NCI-H524 (cell line): ENCODE data around the gene FAM181A.
A peak's percentile ranks its signal among the peaks of the same experiment; 100 is the strongest.

Experiments used
- DNase-seq, 2 experiments: peaks; one replicate each; lab custom pipeline; 2025; lab: John Stamatoyannopoulos, UW

Gene FAM181A

DNA sequence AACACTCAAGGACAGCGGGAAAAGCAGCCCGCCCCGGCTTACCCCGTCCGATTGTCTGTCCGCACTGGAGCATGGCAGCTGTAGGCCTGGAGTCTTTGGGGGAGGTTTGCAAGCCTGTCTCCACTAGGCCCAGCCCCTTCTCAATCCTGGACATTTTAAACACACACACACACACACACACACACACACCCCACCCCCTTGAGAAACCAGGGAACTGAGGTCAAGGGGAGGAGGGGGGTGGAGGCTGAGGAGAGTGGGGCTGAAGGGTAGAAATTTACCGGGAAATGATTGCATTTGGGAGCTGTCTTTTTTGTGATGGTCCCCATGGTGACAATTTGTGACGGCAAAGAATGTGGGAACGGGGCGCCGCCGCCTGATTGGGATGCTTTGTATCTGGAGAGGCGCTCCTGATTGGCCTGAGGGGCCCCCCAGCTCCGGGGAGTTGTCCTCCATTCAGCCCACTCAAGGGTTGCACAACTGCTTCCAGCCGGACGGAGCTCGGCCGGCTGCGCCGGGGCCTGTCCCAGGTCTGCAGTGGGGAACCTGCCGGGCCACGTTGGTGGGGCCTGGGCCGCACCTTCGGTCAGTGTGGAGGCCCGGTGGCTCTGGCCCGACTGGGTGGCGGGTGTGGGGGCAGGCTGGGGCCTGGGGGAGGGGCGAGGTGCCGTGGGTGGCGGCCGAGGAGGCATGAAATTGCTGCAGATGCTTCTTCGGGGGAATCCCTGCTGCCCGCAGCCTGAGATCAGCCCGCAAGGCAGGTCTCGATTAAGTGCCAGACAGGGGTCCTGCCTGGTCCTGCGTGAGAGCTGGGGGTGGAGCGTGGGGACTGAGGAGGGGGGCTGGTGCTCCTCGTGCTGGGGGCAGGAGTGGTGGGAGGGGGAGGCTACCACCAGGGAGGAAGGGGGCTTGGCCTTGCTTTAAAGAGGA lies at the start of gene FAM181A:
Gene FAM181A, plus strand, starts transcription at position 472 of the 927 bp plus-strand sequence. CDS start 942 bp downstream, outside the sequence.
- no peak for DNase-seq

- DNase-seq = no peak
Observed at GRCh38 chr14:93878212-93878611, 48.9 kb upstream of the FAM181A start.

- DNase-seq = no peak
Observed at GRCh38 chr14:93878871-93879270, 48.3 kb upstream of the FAM181A start.

DNA sequence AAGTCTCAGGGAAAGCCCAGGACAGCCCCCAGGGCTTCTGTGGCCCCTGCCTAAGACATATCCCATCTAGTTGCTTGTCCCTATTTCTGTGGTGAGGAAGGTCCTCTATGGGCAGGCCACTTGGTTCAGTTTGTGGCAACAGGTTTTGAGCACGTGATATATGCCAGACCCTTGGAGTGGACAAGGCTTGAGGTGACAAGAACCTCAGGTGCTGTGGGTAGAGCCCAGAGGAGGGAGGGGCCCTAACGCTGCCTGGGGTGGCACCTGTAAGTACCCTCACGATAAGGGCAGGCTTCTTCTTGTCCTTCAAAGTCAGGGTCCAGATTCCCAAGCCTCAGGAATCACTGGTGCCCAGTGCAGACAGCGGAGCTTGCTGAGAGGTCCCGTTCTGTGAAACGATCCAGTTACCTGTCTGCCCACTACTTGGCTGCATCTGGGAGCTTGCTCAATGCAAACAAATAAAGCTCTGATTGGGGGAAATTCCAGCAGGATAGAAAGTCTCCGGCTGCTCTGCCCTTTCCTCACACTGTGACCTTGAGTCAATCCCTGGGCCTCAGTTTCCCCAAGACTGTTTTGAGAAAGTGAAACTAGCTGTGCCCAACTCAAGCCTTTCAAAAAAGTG lies 47.7 kb upstream of the FAM181A start:
- DNase-seq = no peak

- DNase-seq = no peak
Observed at GRCh38 chr14:93880021-93880820, 46.9 kb upstream of the FAM181A start.

- no peak for DNase-seq
Observed at GRCh38 chr14:93884950-93885349, 42.2 kb upstream of the FAM181A start.

GRCh38 chr14:93888995-93889394 lies 38.1 kb upstream of the FAM181A start:
- DNase-seq = no peak

- DNase-seq = no peak
Observed at GRCh38 chr14:93889739-93890483, 37.2 kb upstream of the FAM181A start.

DNA sequence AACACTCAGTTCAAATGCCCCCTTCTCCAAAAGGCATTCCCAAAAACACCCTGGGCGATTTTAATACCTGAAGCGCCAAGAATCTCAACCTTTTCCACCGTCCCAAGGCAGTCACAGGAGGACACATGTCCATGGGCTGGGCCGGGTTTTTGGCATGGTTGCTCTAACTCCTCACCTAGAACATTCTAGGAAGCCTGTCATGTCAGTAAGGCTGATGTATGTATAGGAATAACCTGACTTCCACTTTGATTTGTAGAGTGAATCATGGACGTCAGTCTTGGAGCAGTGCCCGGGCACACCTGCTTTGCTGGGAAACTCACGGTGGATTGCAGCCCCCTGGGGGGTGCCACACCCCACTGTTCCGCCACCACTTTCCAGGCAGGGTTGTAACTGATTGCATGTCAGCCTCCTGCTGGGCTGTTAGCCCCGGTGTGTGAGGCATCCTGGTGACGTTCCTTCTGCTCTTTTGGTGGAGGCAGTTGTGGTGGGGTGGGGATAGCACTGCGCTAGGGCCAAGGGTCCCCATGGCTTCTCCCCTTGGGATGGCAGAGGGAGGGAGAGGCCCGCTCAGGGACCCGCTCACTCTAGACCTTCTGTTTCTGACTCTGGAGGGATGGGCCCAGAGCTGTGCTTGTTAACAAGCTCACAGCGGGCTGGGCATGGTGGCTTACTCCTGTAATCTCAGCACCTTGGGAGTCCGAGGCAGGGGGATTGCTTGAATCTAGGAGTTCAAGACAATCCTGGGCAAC lies 35.2 kb upstream of the FAM181A start:
- DNase-seq = no peak

GRCh38 chr14:93892505-93892839 lies 34.7 kb upstream of the FAM181A start:
- DNase-seq = no peak

DNA sequence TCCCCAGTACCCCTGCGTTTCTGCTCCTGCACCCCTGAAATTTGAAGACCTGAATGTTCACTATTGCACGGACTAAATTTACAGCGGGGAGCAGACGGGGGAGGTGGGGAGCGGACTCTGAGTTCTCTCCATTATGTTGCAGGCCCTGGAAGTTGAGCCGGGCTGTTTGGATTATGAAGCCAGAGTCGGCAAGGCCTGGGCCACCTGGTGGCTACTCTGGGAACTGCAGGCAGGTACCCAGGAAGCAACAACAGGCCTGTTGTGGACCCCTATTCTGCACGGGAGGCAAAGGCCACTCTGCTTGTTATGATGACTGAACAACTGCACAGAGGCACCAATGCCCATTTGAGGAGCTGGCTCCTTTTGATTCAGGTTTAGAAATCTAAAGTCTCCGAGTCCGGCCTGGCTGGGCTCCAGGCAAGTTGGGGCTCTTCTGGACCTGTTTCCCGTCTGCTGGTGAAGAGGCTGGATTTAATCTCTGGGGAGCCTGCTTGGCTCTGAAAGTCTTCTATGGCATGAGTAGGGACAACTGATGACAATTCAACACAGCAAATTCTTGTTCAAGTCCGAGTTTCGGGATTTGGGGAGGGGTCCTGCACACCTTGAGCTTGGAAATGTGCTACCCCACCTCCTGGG lies 34.1 kb upstream of the FAM181A start:
- peak; percentile 35 to 82 for DNase-seq

DNA sequence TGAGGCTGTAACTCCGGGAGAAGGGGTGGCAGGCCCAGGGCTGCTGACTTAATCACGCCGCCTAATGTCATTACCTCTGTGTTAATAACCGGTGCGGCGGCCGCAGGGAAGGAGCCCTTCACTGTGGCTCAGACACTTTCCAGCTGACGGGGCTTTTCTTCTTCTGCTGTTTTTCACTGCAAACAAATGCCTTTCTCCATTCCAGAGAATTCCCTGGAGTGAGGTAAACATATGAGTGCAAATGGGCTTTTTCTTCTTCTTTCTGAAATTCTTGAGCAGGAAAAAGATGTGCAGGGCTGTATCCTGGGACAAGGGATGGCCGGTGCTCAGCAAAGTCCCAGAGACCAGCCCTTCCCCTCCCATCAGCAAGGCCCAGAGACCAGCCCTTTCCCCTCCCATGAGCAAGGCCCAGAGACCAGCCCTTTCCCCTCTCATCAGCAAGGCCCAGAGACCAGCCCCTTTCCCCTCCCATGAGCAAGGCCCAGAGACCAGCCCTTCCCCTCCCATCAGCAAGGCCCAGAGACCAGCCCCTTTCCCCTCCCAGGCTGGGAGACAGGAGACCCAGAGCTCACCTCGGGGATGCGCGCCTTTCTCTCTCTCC lies 33.4 kb upstream of the FAM181A start:
- no peak for DNase-seq

DNA sequence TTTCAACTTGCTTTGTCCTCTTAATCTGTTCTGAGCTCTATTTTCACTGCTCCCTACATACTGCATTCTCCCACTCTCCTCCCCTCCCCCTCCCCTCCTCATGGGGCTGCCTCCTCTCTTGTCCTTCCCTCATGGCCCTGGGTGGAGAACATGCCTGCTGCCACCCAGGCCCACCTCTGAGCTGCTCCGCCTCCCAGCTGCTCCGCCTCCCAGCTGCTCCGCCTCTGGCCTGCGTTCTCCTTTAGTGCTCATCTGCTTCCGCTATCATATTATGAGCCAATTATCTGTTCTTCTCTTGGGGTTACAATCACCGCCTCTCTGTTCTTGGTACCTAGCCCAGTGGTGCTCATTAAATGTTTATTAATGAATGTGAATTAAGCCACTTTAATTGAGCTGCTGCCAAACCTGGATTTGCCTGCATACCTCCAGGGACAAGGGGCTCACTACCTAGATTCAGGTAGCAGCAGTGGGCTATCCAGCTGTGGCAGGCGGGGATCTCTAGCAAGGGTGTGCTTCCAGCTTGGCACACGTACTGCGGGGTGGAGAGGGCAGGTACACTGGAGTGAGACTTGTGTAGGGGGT lies 32.0 kb upstream of the FAM181A start:
- peak; percentile 69 to 78 for DNase-seq

DNA sequence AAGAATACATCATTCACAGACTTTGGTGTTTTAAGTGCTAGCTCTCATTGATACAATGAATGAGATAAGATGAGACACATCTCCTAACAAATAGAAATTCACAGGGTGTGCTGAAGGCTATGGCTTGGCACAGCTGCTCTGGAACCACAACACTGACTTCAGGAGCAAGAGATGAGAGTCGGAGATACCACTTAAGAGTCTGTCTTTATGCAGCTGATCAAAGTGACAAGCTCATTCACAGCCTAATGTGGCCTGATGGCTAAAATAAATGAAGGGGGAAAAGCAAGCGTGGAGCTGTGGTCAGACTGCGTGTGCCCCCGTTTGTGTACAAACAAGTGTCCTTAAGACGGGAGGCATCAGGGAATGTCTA lies 29.7 kb upstream of the FAM181A start:
- peak in 1 of 2 experiments; percentile 15 for DNase-seq

- DNase-seq = no peak
Observed at GRCh38 chr14:93898081-93898611, 29.0 kb upstream of the FAM181A start.

DNA sequence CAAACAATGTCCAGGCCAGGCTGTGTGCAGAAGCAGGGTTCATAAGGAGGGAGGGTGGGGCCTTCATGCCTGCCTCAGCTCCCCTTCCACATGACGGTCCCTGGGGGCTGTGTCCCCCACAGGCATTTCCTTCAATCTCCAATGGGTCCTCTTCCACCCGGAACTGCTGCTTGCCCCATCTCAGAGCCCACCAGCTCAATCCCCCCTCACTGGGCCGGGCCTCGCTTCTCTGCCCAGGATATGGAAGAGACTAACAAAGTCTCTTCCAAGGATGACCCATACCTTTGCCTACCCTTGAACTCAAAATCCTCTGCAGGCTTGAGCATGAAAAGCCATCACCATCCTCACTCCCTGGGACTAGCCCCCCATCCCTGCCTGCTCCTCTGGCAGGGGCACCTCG lies 28.4 kb upstream of the FAM181A start:
- DNase-seq = no peak

DNA sequence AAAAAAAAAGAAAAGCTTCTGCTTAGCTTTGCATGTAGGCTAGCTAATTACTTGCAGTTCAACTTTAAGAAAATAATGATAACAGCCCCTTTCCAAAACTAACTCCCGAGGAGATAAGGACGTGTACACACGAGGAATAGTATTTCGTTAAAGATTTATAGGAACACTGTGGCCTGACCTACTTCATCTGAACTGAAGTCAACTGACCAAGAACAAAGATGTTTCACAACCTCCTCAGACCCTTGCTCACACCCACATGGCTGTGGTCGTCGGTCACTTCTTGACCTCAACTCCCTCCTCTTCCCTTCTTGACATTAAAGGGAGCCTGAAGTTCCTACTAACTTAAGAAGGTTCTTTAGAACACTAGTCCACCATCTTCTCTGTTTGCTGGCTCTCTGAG lies 25.3 kb upstream of the FAM181A start:
- DNase-seq = no peak

DNA sequence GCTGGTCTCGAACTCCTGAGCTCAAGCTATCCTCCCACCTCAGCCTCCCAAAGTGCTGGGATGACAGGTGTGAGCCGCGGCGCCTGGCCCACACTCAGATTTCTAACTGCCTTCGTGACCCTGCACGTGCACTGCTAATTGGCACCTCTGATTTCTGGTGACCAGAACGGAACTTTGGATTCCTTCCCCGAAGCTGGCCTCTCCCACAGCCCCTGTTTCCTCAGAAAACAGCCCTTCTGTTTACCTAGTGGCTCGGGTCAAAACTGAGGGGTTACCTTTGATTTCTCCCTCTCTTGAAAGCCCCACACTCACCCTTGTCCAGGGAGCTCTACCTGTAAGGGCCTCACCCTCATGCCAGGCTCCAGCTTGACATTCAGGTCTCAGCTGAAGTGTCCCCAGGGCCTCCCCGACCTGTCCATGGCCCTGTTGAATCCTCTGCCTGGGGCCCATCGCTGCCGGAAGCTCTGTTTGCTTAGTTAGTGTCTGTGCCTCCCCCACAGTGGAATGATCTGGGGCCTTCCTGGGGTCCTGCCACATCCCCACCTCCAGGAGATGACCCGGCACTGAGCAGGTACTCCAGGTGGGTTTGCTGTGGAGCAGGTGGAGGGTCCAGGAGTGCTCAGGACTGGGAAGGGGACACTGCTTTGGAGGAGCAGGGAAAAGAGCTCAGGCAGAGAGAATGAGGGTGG lies 24.4 kb upstream of the FAM181A start:
- no peak for DNase-seq
